GM12875 (cell line): ENCODE measurements around the gene HPD.
"Not testable (repeated sequence)": the region's sequence is repeated elsewhere in the genome, so short reads cannot be mapped to it uniquely, and the experiment has no call there.

Experiments
- H3K4me3 ChIP-seq: one replicate; pipeline ENCODE4 v1.5.1; 2011; ENCODE audit warnings: low read depth, low read length, control low read depth
- TF ChIP-seq, protein P1 (sequence below): IDR thresholded peaks from 2 replicates; pipeline ENCODE4 v1.5.1; 2011; ENCODE audit warnings: low read depth, mild to moderate bottlenecking, control low read depth, inconsistent platforms, low read length, moderate library complexity, borderline replicate concordance; ENCODE audit not compliant: insufficient read depth

HPD gene

GRCh38 chr12:121875582-121875981 is 16.9 kb upstream of the HPD start:
- H3K4me3 ChIP-seq: no peak overlapping the region
- TF ChIP-seq, protein P1, sequence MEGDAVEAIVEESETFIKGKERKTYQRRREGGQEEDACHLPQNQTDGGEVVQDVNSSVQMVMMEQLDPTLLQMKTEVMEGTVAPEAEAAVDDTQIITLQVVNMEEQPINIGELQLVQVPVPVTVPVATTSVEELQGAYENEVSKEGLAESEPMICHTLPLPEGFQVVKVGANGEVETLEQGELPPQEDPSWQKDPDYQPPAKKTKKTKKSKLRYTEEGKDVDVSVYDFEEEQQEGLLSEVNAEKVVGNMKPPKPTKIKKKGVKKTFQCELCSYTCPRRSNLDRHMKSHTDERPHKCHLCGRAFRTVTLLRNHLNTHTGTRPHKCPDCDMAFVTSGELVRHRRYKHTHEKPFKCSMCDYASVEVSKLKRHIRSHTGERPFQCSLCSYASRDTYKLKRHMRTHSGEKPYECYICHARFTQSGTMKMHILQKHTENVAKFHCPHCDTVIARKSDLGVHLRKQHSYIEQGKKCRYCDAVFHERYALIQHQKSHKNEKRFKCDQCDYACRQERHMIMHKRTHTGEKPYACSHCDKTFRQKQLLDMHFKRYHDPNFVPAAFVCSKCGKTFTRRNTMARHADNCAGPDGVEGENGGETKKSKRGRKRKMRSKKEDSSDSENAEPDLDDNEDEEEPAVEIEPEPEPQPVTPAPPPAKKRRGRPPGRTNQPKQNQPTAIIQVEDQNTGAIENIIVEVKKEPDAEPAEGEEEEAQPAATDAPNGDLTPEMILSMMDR: no peak

DNA sequence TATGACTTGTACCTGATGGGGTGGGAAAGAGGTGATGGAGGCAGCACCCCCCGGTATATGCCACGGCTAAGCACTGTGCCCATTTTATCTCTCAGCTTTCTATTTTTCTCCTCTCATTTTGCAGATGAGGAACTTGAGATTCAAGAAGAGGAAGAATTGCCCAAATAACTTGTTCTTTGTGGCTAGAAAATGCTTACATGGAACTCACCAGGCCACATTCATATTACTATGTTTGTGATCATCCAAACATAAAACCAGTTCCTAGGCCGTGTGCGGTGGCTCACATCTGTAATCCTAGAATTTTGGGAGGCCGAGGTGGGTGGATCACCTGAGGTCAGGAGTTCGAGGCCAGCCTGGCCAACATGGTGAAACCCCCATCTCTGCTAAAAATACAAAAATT is 15.4 kb upstream of the HPD start:
- H3K4me3 ChIP-seq: no peak overlapping the region
- TF ChIP-seq, protein P1: no peak

DNA sequence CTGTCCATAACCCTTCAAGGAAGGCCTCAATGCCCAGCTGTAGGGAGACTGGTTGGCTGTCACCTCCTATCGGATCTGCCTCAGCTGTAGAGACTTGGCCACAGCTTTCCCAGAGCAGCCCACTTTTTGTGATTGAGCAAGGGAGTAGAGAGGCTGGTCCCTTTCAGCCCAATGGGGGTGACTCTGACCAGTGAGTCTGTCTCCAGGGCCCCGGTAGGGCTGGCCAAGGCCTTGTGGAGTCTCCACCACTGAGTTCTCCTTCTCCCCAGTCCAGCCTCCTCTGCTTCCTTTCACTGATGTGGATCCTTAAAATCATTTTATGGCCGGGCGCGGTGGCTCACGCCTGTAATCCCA is 14.5 kb upstream of the HPD start:
- H3K4me3 ChIP-seq: no peak overlapping the region
- TF ChIP-seq, protein P1: no peak

- no peak overlapping the region for H3K4me3 ChIP-seq
- TF ChIP-seq, protein P1: no peak
Measured at GRCh38 chr12:121872546-121873215, 14.0 kb upstream of the HPD start.

- no peak overlapping the region for H3K4me3 ChIP-seq
- TF ChIP-seq, protein P1: no peak
Measured at GRCh38 chr12:121871467-121871866, 12.8 kb upstream of the HPD start.

DNA sequence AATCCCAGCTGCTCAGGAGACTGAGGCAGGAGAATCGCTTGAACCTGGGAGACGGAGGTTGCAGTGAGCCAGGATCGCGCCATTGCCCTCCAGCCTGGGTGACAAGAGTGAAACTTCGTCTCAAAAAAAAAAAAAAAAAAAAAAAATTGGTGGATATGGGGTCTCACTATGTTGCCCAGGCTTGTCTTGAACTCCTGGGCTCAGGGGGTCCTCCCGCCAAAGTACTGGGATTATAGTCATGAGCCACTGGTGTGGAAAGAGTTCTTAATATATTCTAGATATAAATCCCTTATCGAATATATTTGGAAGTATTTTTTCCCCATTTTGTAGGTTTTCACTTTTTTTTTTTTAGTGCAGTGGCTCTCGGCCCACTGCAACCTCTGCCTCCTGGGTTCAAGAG is 10.6 kb upstream of the HPD start:
- H3K4me3 ChIP-seq: not testable (repeated sequence)

GRCh38 chr12:121866331-121866730 is 7.7 kb upstream of the HPD start:
- no peak overlapping the region for H3K4me3 ChIP-seq
- TF ChIP-seq, protein P1: no peak
